Panc1 (cell line): ENCODE measurements around the gene SLCO2B1. TPM values are rescaled to one million over a fixed set of nuclear protein-coding genes. Genes with fewer than 3 reads are reported as not detected.

Experiments used
- ATAC-seq: fragments of 200-7000 bp; cut with Tn5 transposase; 2 replicates; pipeline ENCODE4 v1.9.1; 2020; ENCODE audit warnings: mild to moderate bottlenecking, moderate library complexity
- BruUV-seq: library from RNA; stranded (reverse); fragments of 400-500 nt; replicated peaks from 2 replicates; lab custom pipeline; 2021; lab: Mats Ljungman, UMichigan
- CTCF ChIA-PET: fragments of 300-600 bp; sonication (Branson Sonifier 250); formaldehyde crosslinking; loops from one replicate; lab custom pipeline; 2022; ENCODE audit warnings: antibody characterized with exemption; lab: Charles Lee
- POLR2A ChIA-PET: fragments of 300-600 bp; sonication (Branson Sonifier 250); formaldehyde crosslinking; loops from one replicate; lab custom pipeline; 2022; ENCODE audit warnings: antibody characterized with exemption; lab: Charles Lee
- DNase-seq: peaks from one replicate; pipeline ENCODE4 v3.0.0-alpha.2; 2010; ENCODE audit warnings: low read depth, low spot score
- H3K27ac ChIP-seq: 2 replicates; pipeline ENCODE4 v1.5.1; 2011; ENCODE audit warnings: mild to moderate bottlenecking, low read length, inconsistent platforms
- H3K27me3 ChIP-seq: fragments of 200-500 bp; sonication (Bioruptor generic); 2 replicates; pipeline ENCODE4 v1.6.0; 2014; ENCODE audit warnings: low read length, inconsistent platforms; ENCODE audit not compliant: control insufficient read depth, insufficient read depth
- H3K36me3 ChIP-seq: fragments of 200-500 bp; sonication (Bioruptor generic); 2 replicates; pipeline ENCODE4 v1.5.1; 2014; ENCODE audit warnings: inconsistent platforms, mild to moderate bottlenecking, low read length, moderate library complexity; ENCODE audit not compliant: control insufficient read depth, insufficient read depth
- H3K4me1 ChIP-seq: 2 replicates; pipeline ENCODE4 v1.5.1; 2011; ENCODE audit warnings: inconsistent platforms, mild to moderate bottlenecking, low read length, moderate library complexity; ENCODE audit not compliant: control insufficient read depth, insufficient read depth
- H3K4me3 ChIP-seq, 2 experiments: 2 replicates each; pipeline ENCODE4 v1.5.1; 2011 to 2012; ENCODE audit warnings: low read depth in 2 of 2, low read length in 2 of 2, mild to moderate bottlenecking in 2 of 2, inconsistent platforms in 1 of 2, moderate library complexity in 1 of 2
- H3K9me3 ChIP-seq: fragments of 200-500 bp; sonication (Bioruptor generic); 2 replicates; pipeline ENCODE4 v1.5.1; 2014; ENCODE audit warnings: low read depth, mild to moderate bottlenecking, inconsistent platforms, low read length, moderate library complexity; ENCODE audit not compliant: control insufficient read depth, insufficient read depth
- POLR2AphosphoS5 ChIP-seq: IDR thresholded peaks from 2 replicates; pipeline ENCODE4 v1.6.1; 2012; ENCODE audit warnings: mild to moderate bottlenecking, low read depth, low read length, moderate library complexity
- SIN3A ChIP-seq: IDR thresholded peaks from 2 replicates; pipeline ENCODE4 v1.6.1; 2012; ENCODE audit warnings: low read depth, mild to moderate bottlenecking, low read length, moderate library complexity, borderline replicate concordance; ENCODE audit not compliant: insufficient read depth
- TCF7L2 ChIP-seq: IDR thresholded peaks from 2 replicates; pipeline ENCODE4 v1.6.1; 2011; ENCODE audit warnings: mild to moderate bottlenecking, low read depth, low read length, inconsistent platforms
- in situ Hi-C: cut with HindIII; loops from 2 replicates; pipeline ENCODE4 v1.10.0; 2016; ENCODE audit warnings: low sequenced_read_pairs, low pct_unique_long_range_greater_than_20kb
- intact Hi-C: fragments of 100-400 bp; cut with micrococcal nuclease; formaldehyde crosslinking; loops from one replicate; pipeline ENCODE4 v1.10.0; 2022; ENCODE audit not compliant: unreplicated experiment
- total RNA-seq: library from RNA; stranded (reverse); gene quantifications from one replicate; pipeline ENCODE4 v1.2.1, GENCODE V29; 2021; ENCODE audit not compliant: unreplicated experiment
- TF ChIP-seq, protein P1 (sequence below): fragments of 450-650 bp; IDR thresholded peaks from 2 replicates; pipeline ENCODE4 v1.5.1; 2017; ENCODE audit warnings: mild to moderate bottlenecking
- TF ChIP-seq, protein P2 (sequence below), 2 experiments: IDR thresholded peaks; 2 replicates each; pipeline ENCODE4 v1.6.1; 2011 to 2012; ENCODE audit warnings: low read depth in 2 of 2, control low read depth in 1 of 2, low read length in 1 of 2, mild to moderate bottlenecking in 1 of 2, moderate library complexity in 1 of 2; ENCODE audit not compliant: insufficient read depth in 1 of 2

Gene SLCO2B1
- total RNA-seq, 1 experiment from 2014 or later, result 0.77 TPM

DNA sequence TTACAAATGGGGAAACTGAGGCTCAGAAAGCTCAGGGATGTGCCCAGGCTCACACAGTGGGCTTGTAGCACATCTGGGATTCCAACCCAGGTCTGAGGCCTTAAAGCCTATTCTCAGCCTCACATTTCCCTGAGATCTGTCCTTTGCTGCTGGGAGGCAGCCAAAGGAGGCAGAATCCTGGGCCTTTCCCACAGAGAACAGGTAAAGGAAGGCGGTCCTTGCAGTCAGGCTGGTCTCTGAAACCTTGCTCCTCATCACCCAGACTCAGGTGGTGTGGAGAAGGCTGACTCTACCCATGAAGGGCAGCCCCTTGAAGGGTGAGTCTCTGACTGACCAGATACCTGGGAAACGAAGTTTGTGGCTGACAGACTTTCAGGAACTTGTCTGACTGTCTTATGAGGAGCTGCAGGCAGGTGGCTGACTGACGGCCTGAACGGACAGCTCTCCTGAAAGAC, 7.8 kb downstream of the SLCO2B1 start:
- intact Hi-C loops, result no loop called here
- CTCF ChIA-PET, result interaction anchor here (0.7 kb wide), 1 partner anchor 46 kb away, joined by 3 read pairs; no protein-coding TSS in a partner anchor

DNA sequence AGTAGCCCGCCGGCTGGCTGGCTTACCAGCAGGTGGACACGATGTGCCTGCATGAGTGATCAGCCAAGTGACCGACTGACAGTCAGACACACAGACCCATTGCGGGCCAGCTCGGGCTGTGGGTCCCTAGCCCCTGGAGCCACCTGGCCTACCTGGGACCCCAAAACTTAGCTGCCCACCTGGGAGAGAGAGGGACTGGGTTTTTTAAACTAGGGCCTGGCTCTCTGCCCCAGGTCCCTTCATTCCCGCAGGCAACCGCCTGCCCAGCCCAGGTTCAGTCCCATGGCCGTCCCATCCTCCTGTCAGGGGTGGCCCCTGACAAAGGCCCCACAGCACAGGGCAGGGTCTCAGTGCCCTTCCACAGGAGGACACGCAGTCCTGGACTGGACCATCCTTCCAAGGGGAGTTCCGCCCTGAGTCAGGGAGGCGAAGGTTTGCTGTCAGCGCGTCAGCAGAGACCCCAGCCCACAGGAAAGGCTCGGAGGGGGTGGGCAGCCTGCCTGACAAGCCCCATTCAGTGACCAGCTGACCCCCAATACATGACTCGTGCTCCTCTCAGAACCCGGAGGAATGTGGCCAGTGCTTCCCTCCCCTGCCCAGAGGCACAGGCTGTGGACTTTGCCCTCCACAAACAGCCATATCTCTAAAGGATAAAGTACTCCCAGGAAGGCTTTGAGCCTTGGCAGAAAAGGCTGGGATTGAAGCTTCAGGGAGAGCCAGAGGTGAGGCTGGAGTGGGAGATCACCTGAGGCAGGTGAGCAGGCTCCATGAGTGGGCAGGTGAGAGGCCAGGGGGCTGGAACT, 8.4 kb downstream of the SLCO2B1 start:
- POLR2A ChIA-PET, result interaction anchor here (0.5 to 1.1 kb wide), 2 partner anchors 86 to 966 kb away, joined by 3 read pairs; no protein-coding TSS in a partner anchor
- no peaks in the 10 kb centered on the region for H3K27me3 ChIP-seq

More for the DNA sequence above, 7.8 kb downstream of the SLCO2B1 start:
- Histone ChIP-seq H3K36me3 (no peaks in the 10 kb centered on the region), H3K27me3 (no peaks in the 10 kb centered on the region), H3K4me3 (no peak overlapping the region), H3K4me1 (no peaks in the 10 kb centered on the region), H3K27ac (no peak overlapping the region), H3K9me3 (no peaks in the 10 kb centered on the region)
- DNase-seq (no peak), ATAC-seq (no peak)
- POLR2A ChIA-PET, result interaction anchor here (0.5 to 1.1 kb wide), 2 partner anchors 86 to 965 kb away, joined by 3 read pairs; no protein-coding TSS in a partner anchor
- in situ Hi-C loops, result no loop called here
- TF ChIP-seq TCF7L2 (no peak), POLR2AphosphoS5 (no peak), SIN3A (no peak)
- TF ChIP-seq, protein P1, sequence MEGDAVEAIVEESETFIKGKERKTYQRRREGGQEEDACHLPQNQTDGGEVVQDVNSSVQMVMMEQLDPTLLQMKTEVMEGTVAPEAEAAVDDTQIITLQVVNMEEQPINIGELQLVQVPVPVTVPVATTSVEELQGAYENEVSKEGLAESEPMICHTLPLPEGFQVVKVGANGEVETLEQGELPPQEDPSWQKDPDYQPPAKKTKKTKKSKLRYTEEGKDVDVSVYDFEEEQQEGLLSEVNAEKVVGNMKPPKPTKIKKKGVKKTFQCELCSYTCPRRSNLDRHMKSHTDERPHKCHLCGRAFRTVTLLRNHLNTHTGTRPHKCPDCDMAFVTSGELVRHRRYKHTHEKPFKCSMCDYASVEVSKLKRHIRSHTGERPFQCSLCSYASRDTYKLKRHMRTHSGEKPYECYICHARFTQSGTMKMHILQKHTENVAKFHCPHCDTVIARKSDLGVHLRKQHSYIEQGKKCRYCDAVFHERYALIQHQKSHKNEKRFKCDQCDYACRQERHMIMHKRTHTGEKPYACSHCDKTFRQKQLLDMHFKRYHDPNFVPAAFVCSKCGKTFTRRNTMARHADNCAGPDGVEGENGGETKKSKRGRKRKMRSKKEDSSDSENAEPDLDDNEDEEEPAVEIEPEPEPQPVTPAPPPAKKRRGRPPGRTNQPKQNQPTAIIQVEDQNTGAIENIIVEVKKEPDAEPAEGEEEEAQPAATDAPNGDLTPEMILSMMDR, result no peak
- TF ChIP-seq, protein P2, sequence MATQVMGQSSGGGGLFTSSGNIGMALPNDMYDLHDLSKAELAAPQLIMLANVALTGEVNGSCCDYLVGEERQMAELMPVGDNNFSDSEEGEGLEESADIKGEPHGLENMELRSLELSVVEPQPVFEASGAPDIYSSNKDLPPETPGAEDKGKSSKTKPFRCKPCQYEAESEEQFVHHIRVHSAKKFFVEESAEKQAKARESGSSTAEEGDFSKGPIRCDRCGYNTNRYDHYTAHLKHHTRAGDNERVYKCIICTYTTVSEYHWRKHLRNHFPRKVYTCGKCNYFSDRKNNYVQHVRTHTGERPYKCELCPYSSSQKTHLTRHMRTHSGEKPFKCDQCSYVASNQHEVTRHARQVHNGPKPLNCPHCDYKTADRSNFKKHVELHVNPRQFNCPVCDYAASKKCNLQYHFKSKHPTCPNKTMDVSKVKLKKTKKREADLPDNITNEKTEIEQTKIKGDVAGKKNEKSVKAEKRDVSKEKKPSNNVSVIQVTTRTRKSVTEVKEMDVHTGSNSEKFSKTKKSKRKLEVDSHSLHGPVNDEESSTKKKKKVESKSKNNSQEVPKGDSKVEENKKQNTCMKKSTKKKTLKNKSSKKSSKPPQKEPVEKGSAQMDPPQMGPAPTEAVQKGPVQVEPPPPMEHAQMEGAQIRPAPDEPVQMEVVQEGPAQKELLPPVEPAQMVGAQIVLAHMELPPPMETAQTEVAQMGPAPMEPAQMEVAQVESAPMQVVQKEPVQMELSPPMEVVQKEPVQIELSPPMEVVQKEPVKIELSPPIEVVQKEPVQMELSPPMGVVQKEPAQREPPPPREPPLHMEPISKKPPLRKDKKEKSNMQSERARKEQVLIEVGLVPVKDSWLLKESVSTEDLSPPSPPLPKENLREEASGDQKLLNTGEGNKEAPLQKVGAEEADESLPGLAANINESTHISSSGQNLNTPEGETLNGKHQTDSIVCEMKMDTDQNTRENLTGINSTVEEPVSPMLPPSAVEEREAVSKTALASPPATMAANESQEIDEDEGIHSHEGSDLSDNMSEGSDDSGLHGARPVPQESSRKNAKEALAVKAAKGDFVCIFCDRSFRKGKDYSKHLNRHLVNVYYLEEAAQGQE (IDR thresholded peaks at IDR 0.05; ENCODE audit: insufficient read depth in 1 of 2, low read depth in 2 of 2, low read length in 1 of 2), result no peak
- no TSS peak for BruUV-seq

More for the DNA sequence above, 8.4 kb downstream of the SLCO2B1 start:
- intact Hi-C loops (no loop called here), in situ Hi-C loops (no loop called here)
- H3K36me3 ChIP-seq, result no peaks in the 10 kb centered on the region
- BruUV-seq, result no TSS peak
- H3K4me3 ChIP-seq, result no peak overlapping the region
- H3K27ac ChIP-seq, result no peak overlapping the region
- DNase-seq, result no peak
- no peaks in the 10 kb centered on the region for H3K4me1 ChIP-seq
- CTCF ChIA-PET, result no interaction called here
- no peak for ATAC-seq
- TF ChIP-seq TCF7L2 (no peak), SIN3A (no peak), POLR2AphosphoS5 (no peak)
- TF ChIP-seq, protein P1, result no peak
- TF ChIP-seq, protein P2 (IDR thresholded peaks at IDR 0.05; ENCODE audit: insufficient read depth in 1 of 2, low read depth in 2 of 2, low read length in 1 of 2), result no peak
- H3K9me3 ChIP-seq, result no peaks in the 10 kb centered on the region
